Retina (tissue), 1 donor: ENCODE data around the gene OR10G8.

Source experiments
- DNase-seq: peaks from one replicate; pipeline ENCODE4 v3.0.0-alpha.2; 2016

Gene OR10G8

GRCh38 chr11:124078591-124078990 lies 52.0 kb downstream of the OR10G8 start:
- DNase-seq: no peak

GRCh38 chr11:124079631-124080326 lies 53.2 kb downstream of the OR10G8 start:
- no peak for DNase-seq
